GM19455 (cell line): ENCODE data around the gene EMID1.

Experiments
- ATAC-seq: cut with Tn5 transposase; IDR thresholded peaks from one replicate; pipeline ENCODE4 v1.9.1; 2021; ENCODE audit not compliant: unreplicated experiment

EMID1 gene

DNA sequence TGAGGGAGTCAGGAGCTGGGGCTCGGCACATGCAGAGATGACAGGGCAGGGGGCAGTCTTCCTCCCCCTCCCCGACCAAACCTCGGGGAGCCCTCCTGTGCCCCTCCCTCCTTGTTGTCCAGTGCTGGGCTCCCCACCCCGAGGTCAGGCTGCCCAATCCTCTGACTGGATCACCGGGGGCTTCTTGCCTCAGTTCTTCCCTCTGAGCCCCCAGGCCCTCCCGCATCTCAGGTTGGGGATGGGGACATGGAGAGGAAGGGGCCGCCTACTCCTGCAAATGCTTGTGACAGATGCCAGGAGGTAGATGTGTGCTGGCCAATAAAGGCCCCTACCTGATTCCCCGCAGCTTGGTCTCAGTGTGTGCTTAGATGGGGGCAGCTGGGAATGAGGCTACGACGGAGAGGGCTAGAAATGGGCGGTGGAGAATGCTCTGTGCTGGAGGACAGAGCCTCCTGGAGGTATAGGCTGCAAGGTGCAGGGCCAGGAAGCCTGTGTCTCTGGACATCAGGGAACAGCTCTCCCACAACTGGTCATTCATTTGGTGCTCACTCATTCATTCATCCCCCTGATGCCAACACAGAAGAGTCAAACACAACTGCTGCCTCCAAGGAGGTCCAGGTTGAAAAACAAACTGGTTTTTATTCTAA, 53.7 kb downstream of the EMID1 start:
- ATAC-seq: no peak

DNA sequence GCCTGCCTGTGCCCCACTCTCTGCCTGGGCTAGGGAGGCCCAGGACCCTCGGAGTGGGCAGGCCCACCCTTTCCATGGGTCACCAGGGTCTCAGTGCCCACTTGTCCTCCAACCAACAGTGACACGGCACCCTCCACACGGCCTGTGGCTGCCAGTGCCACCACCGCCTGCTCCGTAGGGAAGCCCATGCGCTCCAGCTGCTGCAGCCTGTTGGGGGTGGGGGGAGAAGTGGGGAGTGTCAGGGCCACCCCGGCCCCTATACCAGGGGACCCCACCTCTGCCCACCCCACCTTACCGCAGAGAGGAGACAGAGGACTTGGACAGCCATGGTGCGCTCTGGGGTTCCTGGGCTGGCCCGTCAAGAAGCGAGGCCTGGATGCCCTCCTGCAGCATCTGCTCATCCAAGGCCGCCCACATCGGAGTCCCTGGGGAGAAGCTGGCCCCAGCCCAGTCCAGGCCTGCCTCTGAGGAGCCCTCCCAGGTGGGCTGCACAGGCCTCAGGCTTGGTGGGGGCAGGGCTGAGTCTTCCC, 54.4 kb downstream of the EMID1 start:
- no peak for ATAC-seq

DNA sequence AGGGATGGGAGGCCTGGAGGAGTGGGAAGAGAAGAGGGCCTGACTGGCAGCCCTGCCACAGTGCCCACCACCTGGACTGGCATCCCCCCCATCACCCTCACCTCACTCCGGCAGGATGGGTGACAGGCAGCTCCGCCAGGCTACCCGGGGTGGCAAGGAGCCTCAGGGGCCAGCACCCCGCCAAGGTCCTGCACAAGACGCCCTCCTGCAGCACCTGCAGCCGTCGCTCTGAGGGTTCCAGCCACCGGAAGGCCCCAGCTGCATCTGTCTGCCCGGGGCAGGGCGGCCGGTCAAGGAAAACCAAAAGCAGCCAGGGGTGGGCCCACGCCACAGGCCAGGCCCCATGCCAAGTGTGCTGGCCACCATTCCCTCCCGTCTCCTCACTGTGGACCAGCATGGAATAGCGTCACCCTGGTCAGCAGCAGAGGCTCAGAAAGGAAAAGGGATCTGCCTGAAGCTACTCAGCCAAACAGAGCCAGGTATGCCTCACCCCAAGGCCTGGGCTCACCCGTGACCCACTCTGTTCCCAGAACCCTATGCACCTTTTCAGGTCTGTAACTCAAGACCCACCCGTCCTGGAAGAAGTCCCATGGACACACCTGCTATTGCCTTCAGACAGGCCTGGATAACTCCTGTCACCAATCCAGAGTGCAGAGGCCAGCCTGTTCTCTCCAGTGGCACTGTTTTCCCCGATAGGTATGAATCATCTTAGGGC, 55.1 kb downstream of the EMID1 start:
- ATAC-seq: no peak

DNA sequence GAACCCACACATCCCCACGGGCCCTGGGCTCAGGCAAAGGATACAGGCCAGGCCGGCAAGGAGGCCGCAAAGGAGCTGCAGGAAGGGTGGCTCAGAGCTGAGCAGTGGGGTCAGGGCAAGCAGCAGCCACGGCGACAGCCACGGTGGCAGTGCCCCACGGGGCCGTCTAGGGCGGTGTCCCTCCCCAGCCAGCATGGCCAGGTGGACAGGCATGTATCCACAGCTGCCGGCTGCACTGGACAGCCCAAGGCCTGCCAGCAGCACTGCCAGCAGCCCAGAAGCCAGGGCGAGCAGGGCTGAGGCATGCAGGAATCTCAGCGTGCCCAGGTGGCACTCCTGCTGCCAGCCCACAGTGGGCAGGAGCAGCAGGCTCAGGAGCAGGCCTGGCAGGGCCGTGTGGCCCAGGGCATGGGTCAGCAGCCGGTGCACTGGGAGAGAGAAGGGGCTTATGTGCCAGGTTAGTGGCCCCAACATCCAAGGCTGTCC, 58.1 kb downstream of the EMID1 start:
- ATAC-seq: no peak

DNA sequence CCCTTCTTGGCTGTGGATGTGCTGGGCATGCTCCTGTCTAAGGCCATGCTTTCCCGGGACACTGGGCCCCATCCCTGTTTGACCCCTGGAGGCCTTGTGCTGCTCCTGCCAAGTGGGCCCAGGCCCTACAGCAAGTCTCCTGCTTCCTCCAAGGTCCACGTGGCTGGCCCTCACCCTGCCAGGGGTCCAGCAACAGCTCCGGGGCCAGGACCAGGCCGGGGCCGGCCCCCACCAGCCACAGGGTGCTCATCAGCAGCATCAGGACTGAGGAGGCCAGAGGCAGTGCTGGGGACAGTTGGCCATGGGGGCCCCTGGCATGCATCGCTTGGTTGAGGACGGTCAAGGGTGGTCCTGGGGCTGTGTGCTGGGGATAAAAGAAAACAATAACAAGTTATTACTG, 59.6 kb downstream of the EMID1 start:
- ATAC-seq: no peak

DNA sequence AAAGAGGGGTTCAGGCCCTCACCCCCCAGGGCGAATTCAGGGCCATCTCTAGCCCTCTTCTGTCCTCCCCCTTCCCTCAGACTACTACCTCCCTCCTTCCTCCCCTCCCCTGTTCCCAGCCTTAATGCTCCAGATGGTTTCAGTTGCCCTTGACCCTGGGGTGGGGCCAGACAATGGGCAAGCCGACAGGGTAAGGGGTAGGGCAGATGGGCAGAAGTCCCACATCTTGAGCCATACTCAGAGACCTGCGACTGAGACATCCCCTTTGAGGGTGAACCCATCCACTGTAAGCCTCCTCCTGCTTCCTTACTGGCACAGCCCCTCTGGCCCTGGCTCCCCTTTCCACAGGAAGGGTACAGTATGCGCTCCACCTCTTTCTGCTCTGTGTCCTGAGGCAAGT, 60.2 kb downstream of the EMID1 start:
- ATAC-seq: no peak

DNA sequence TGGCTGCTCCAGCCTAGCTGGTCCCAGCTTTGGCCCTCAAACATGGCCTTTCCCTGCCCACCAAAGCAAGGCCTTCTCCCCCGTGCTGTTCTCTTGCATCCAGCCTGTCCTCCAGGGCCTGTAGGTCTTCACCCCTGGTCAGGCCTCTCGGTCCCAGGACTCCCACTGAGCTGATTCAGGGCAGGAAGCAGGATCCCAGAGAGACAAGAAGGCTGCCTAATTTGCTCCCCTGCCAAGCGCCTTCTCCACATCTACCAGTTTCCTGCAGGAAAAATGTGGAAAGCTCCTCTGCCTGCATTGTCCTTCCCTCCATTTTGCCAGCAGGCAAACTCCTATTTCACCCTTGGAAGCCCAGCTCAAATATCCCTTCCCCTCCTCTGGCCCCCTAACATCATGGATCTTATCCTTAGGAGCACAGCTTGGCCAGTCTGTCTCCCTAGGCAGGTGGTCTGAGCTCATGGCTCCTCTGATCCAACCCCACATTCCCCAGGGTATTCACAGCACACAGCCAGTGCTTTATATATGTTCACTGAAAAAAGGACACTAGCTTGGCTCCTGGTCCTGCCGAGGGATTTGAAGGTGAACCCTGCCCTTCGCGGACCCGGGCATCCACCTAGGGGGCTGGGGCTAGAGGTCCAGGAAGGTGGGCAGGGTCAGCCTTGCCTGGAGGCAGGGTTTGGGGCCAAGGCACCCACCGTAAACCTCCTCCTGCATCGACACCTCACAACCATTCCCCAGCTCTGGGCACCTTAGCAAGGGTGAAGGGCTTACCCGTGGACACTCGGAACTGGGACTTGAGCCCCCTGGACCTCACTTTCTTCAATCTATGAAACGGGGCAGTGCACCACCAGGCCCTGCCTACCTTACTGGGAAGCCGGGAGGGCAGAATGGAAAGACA, 61.1 kb downstream of the EMID1 start:
- ATAC-seq: no peak

DNA sequence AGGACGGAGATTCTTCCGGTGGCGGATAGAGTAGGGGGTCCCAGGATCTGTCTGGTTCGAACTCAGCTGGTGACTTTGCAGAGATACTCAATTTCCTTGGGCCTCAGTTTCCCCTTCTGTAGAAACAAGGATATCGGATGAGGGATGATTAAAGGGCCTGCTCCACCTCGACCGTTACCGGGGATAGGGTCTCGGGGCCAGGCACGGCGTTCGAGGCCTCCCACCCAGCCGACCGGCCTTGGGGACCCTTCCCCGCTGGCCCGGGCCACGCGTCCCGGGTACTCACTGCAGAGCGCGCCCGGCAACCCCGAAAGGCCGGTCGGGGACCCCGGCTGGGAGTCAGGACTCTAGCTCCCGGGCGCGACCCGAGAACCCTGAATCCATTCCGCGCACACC, 61.8 kb downstream of the EMID1 start:
- ATAC-seq: peak; percentile 36

DNA sequence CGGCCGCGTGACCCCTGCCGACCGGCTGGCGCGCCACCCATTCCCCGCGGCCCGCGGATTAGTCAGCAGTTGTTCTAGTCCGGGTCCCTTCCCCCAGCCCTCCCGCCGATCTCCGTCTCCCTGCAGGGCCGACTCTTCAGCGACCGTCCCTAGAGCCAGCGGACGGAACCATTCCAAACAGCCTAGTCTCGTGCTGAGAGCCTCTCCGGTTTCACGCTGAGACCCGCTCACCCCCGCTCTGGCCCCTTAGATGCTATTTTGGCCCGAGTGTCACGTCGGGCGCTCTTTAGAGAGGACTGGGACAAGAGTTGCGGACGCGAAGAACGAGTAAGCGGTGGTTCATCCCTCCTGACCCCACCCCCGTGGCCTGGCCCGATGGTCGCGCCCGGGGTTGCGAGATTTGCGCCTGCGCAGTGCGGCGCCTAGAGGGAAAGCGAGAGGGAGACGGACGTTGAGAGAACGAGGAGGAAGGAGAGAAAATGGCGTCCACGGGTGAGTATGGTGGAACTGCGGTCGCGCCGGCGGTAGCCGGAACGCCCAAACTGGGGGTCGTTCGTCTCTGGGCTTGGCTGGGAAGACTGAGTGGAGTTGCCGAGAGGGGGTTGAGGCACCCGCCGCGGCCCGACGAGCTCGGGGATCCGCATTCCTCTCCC, 62.3 kb downstream of the EMID1 start, which contains the start of the genes EWSR1 and RHBDD3:
Gene EWSR1 (plus strand): TSS at position 411 of the 653 bp plus-strand sequence. CDS start 69 bp downstream, at position 480.
Gene RHBDD3 (minus strand): TSS at position 124 of the 653 bp plus-strand sequence. CDS start 2,355 bp downstream, outside the sequence.
- ATAC-seq: peak; percentile 72

DNA sequence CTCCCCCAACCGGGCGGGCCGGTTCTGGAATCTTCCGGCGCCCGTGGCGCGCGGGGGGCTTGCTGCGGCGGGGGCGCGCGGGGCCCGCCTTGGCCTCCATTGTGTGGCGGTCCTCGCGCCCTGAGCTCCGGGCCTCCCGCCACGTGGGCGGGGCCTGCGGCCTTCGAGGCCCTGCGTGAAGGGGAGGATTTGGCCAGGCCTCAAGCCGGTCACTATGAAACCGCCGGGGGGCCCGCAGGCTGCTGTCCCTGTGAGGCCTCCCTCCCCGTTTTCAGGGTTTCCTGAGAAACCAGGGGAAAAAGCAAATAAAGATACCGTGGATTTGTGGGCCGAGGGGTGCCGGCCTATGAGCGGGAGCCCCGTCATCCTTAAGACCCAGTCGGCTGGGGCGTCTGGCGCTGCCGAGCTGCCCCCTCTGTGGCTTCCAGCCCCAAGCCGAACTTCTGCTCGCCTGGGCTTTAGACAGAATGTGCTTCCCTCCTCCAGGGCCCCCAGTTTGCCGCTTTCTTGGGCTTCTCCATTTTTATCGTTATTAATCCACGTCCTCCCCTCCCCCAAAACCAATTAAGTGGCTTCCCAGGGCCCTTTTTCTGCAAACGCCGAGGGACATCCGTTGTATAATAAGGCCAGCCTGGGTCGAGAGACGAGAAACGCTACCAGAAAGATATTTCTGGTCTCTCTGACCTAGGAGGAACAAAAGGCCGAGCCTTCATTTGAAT, 63.0 kb downstream of the EMID1 start:
- peak; percentile 26 for ATAC-seq

DNA sequence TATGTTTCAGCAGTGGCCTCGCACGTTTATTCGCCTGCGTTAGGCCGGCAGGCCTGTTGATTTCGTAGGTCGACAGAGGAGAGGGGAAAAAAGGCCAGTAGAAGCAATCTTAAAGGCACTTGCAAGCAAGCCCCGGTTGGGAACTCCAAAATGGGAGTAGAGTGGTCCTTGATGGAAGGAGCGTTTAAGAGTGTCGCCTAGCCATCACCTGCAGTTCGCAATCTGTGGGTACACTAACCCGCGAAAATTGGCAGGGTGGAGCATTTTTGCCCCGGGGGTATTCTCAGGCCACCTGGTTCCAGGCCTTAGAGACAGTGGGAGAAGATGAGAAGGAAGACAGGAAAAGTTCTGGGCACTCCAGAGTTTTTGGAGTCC, 63.5 kb downstream of the EMID1 start:
- ATAC-seq: no peak

DNA sequence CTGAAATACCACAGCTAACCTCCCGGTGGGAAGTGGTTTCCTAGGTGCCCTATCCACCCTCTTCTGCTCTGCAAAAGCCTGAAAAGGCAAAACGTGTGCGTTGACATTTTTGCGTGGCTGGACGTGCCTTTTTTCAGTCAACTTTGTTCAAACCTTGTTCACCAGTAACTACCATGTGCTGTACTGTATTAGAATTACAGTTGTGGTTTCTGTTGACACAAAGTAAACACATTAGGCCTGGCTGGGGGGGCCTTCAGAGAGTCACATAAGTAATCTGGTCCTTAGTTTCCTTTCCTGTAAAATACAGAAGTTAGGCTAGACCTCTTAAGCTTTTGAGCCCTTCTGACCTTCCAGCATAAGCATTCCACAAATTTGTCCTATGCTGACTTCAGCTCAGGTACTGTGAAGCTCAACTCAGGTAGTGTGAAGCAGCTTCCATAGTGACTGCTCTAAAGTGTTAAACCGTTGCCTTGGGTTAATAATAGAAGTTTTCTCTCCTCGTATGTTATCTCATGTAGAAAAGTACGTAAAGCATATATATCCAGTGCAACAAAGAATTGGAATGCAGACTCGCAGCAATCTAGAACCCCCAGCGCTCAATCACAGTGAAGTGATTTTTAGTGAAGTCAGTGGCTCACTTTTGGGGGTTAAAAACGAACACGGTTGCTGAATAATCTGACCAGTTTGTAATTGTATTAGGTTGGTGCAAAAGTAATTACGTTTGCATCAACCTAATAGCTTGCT, 64.2 kb downstream of the EMID1 start:
- ATAC-seq: no peak

DNA sequence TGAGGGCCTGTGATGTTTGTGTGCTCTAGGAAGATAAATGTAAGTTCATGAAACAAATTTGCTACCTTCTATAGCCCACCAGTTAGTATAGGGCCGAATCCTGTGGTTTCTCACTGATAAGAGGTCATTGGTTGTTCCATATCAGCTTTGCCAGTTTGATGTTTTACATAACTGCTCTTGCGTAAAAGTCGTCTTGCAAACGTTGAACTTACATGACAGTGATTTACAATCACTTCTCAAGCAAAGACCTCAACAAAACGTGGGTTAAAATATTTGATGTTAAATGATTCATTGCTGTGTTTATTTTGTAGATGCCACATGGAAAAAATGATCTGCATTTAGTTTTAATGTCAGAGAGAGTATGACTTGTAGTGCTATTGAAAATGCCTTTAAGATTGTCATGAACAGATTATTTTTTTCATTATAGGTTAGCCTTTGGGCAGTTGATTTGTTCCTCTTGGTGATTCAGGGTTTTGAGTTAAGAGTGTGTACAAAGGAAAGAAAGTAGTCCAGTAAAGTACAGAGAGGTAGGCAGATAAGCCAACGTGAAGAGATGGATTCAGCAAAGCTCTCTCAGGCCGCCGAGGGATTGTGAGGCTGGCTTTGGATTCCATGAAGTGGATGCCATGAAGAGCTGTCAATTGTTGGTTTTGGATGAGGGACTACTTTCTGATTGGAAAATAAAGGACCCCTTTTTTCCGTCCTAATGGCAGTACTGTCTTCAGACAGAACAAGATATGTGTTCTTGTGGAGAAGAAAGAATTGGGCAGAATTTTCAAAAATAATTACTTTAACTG, 65.0 kb downstream of the EMID1 start:
- ATAC-seq: no peak

DNA sequence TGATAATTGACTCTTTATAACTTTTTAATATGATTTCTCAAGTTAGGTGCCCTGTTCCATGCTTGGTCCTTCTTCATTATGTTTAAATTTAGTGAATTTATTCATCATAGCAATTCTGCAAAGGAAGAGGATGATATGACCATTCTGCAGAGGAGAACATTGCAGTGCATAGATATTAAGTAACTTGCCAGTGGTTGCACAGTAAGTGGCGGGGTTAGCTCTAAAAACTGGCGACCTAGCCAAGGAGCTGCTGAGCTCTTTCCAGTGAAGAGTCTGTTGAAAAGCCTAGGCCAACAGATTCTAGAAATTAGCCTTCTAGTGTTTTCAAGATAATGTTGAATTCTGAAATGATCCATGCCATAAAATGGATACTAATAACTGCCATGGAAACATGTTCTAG, 66.9 kb downstream of the EMID1 start:
- ATAC-seq: no peak

DNA sequence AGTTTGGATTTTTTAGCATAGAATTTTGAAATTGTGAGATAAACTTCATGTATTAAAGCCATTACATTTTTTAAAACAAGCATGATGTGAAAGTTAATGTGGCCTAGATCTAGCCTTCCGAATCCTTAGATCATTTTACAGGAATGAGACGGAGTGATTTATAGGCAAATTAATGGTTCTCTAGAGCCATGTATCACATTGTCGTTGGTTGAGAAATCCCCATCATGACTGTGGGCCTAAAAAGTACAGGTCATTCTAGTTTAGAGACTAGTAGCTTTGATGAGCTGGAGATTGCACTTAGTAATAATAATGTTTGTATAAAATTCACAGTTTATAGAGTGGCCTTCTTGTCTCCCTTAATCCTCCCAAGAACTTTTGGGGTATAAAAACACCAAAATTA, 69.5 kb downstream of the EMID1 start:
- ATAC-seq: no peak

DNA sequence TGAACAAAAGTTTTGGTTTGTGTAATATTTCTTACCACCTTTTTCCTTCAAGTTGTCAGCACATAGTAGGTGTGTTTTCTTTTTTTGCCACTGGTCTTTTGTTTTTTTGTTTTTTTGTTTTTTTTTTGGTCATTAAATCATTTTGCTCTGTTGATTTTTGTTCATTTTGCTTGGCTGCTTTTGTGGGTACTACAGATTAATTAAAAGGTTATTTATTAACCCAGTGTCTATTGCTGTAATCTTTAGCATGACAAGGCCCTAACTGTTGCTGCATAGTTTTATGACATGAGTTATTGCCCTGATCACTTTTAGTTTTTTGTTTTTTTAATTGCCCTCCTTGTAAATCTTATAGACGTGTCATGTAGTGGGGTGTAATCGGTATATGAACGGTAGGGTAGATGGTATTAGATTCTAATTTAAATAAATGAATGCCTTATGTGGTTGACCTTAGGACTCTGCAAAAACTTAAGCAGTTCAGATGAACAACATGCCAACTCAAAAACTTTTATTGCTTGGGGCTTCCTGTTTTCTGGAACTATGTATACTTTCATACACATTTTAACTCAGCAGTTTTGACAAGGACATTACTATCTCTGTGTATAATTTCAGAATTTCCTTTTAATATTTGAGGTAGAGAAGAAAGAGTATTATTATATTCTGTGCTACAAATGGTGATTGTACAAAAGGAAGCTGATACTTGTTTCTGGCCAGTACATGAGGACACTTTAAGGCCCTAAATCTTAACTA, 70.3 kb downstream of the EMID1 start:
- no peak for ATAC-seq

DNA sequence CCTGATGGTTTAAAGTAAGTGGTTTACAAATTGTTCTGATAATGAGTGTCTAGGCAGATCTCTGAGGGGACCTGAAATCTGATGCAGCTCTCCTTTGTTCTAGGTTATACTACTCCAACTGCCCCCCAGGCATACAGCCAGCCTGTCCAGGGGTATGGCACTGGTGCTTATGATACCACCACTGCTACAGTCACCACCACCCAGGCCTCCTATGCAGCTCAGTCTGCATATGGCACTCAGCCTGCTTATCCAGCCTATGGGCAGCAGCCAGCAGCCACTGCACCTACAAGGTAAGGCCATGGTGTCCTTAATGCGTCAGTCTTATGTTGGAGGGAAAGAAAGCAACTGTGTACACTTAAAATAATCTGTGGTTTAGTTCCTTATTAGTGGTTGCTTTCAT, 72.2 kb downstream of the EMID1 start:
- ATAC-seq: no peak

DNA sequence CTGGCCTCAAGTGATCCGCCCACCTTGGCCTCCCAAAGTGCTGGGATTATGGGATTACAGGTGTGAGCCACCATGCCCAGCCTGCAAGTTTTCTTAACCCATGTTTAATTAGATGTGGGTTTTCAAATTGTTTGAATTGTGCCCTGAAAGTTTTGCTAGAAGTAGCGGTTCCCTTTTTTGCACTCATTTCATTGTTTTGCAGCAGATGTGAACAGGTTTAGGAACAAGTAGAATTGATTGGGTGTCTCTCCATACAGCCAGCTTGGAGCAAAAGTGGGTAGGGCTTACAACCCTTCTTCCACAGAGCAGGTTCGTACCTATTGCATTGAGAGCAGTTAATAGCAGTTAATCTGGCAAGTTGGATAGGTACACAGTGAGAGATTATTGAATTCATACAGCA, 78.5 kb downstream of the EMID1 start:
- ATAC-seq: no peak
